ENCODE results near the gene DNAJC8. TPM values are rescaled to one million over a fixed set of nuclear protein-coding genes. Genes with fewer than 3 reads are reported as not detected.

The DNAJC8 gene
- total RNA-seq, 6 experiments from 2014 or later = 101 to 112 (median 105) TPM

DNA sequence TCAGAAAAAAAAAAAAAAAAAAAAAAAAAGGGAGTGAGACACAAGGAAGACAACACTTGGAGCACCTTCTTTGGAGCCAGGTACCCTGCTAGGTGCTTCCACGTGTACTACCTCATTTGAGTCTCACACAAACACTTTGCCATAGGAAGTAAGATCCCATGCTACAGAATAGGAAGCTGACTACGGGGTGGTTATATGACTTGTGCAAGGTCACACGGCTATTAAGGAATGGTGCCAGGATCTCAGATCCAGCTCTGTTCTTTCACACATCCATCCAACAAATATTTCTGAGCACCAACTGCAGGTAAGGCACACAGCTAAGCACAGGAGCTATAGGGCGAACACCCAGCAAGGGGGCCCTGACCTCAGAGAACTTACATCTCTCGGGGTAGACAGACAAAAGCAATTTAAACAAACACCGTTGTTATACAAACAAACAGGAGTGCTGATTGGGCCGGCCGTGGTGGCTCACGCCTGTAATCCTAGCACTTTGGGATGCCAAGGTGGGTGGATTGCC, 78.7 kb downstream of the DNAJC8 start:
- TF ChIP-seq CTCF (IDR thresholded peaks at IDR 0.05) = no peak

More for the DNA sequence above, 78.7 kb downstream of the DNAJC8 start:
- H3K27ac Mint-ChIP-seq = peak overlapping the region; percentile 45; the same call in 1 of the 2 replicates
- peaks cover 9% of the 10 kb centered on the region for H3K36me3 Mint-ChIP-seq (ENCODE audit: low read depth)
- H3K4me3 Mint-ChIP-seq = no peak overlapping the region
- H3K9me3 Mint-ChIP-seq = no peaks in the 10 kb centered on the region
- H3K4me1 Mint-ChIP-seq (ENCODE audit: low read depth) = peaks cover 7% of the 10 kb centered on the region
- no peak for DNase-seq
- H3K27me3 Mint-ChIP-seq (ENCODE audit: insufficient read depth) = peaks cover 1% of the 10 kb centered on the region

Other genes with a start within 250 kb of the DNAJC8 start
- 10 to 100 TPM; 24.2 to 31.3 (median 27.8) TPM for gene EYA3, start 144.4 kb downstream of the DNAJC8 start, total RNA-seq (2021; fragmentation: NEBNext Ultra II Directional; extraction: Animal tissue kit (Norgen Biotek cat#: 25700))
- gene PTAFR, start 56.3 kb downstream of the DNAJC8 start, total RNA-seq (2021; fragmentation: NEBNext Ultra II Directional; extraction: Animal tissue kit (Norgen Biotek cat#: 25700)) = under 1 TPM; 0.26 to 0.57 (median 0.43) TPM
- 100 to 1,000 TPM; 153 to 231 (median 216) TPM for gene ATP5IF1, start 3.1 kb upstream of the DNAJC8 start, total RNA-seq (2021; fragmentation: NEBNext Ultra II Directional; extraction: Animal tissue kit (Norgen Biotek cat#: 25700))
- 10 to 100 TPM; 15.5 to 22.0 (median 17.4) TPM for gene SESN2, start 26.5 kb upstream of the DNAJC8 start, total RNA-seq (2021; fragmentation: NEBNext Ultra II Directional; extraction: Animal tissue kit (Norgen Biotek cat#: 25700))
- gene MED18, start 96.0 kb upstream of the DNAJC8 start, total RNA-seq (2021; fragmentation: NEBNext Ultra II Directional; extraction: Animal tissue kit (Norgen Biotek cat#: 25700)) = 10 to 100 TPM; 13.9 to 18.4 (median 15.8) TPM
- gene PHACTR4, start 136.7 kb upstream of the DNAJC8 start, total RNA-seq (2021; fragmentation: NEBNext Ultra II Directional; extraction: Animal tissue kit (Norgen Biotek cat#: 25700)) = 10 to 100 TPM; 19.9 to 24.4 (median 23.8) TPM